HCT116 (cell line): ENCODE results near the gene CDH26.

ENCODE experiments used
- EGR1 ChIP-seq: IDR thresholded peaks from 2 replicates; pipeline ENCODE4 v1.6.1; 2012; ENCODE audit warnings: low read depth
- EZH2phosphoT487 ChIP-seq: fragments of 200-600 bp; IDR thresholded peaks from 2 replicates; pipeline ENCODE4 v1.6.1; 2018; ENCODE audit warnings: antibody characterized with exemption, borderline replicate concordance
- FOSL1 ChIP-seq: IDR thresholded peaks from 2 replicates; pipeline ENCODE4 v1.6.1; 2012; ENCODE audit warnings: low read depth
- POLR2A ChIP-seq: IDR thresholded peaks from 2 replicates; pipeline ENCODE4 v1.7.0; 2011; ENCODE audit warnings: borderline replicate concordance; ENCODE audit not compliant: insufficient read depth, insufficient read length; ENCODE audit errors: extremely low read depth
- POLR2AphosphoS5 ChIP-seq: IDR thresholded peaks from 2 replicates; pipeline ENCODE4 v1.6.1; 2011; ENCODE audit warnings: mild to moderate bottlenecking, low read depth, low read length, moderate library complexity
- REST ChIP-seq: IDR thresholded peaks from 2 replicates; pipeline ENCODE4 v1.6.1; 2012; ENCODE audit warnings: low read depth
- TCF7L2 ChIP-seq: IDR thresholded peaks from 2 replicates; pipeline ENCODE4 v1.7.0; 2011; ENCODE audit warnings: borderline replicate concordance, inconsistent platforms; ENCODE audit not compliant: insufficient read depth, insufficient read length; ENCODE audit errors: extremely low read depth
- TF ChIP-seq, protein P1 (sequence below), 3 experiments: fragments of 200-600 bp in 1 of 3; sonication (generic) in 1 of 3; IDR thresholded peaks in 2 of 3; conservative IDR thresholded peaks in 1 of 3; 2 replicates each; pipeline ENCODE4 v1.5.1; 2012 to 2017; ENCODE audit warnings: low read depth in 2 of 3, low read length in 2 of 3, antibody characterized with exemption in 1 of 3, borderline replicate concordance in 1 of 3, control low read depth in 1 of 3, mild to moderate bottlenecking in 1 of 3, mixed read lengths in 1 of 3, mixed run types in 1 of 3, moderate library complexity in 1 of 3; ENCODE audit not compliant: insufficient read depth in 1 of 3

DNA sequence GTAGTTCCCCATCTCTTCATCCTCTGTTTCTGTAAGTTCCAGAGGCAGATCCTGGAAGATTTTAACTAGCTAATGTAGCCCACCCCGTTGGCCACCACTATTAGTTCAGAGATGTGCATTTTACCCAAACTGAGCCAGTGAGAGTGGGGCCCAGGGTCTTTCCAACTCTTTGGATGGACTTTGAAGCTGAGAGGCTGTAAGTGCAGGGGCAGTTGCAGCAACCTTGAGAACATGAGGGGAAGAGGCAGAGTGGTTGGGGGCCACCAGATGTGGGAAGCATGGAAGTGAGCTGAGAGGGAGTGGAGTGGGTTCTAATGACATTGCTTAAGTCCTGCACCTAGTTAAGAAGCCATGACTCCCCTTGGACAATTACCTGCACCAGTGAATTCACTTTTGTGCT is 72.2 kb downstream of the CDH26 start:
- TF ChIP-seq POLR2AphosphoS5 (no peak), EGR1 (no peak), REST (no peak), FOSL1 (no peak), POLR2A (no peak), EZH2phosphoT487 (no peak), TCF7L2 (no peak)
- TF ChIP-seq, protein P1, sequence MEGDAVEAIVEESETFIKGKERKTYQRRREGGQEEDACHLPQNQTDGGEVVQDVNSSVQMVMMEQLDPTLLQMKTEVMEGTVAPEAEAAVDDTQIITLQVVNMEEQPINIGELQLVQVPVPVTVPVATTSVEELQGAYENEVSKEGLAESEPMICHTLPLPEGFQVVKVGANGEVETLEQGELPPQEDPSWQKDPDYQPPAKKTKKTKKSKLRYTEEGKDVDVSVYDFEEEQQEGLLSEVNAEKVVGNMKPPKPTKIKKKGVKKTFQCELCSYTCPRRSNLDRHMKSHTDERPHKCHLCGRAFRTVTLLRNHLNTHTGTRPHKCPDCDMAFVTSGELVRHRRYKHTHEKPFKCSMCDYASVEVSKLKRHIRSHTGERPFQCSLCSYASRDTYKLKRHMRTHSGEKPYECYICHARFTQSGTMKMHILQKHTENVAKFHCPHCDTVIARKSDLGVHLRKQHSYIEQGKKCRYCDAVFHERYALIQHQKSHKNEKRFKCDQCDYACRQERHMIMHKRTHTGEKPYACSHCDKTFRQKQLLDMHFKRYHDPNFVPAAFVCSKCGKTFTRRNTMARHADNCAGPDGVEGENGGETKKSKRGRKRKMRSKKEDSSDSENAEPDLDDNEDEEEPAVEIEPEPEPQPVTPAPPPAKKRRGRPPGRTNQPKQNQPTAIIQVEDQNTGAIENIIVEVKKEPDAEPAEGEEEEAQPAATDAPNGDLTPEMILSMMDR (IDR thresholded peaks at IDR 0.05 in 2 of 3, conservative IDR thresholded peaks at IDR 0.05 in 1 of 3; ENCODE audit: borderline replicate concordance in 1 of 3, insufficient read depth in 1 of 3, low read depth in 2 of 3, low read length in 2 of 3) = no peak
